GM04503 (cell line): Measurements from ENCODE around the gene SEC16A.

Experiments used
- DNase-seq: peaks from one replicate; pipeline ENCODE4 v3.0.0-alpha.2; 2012; ENCODE audit warnings: low read depth

The SEC16A gene, protein sequence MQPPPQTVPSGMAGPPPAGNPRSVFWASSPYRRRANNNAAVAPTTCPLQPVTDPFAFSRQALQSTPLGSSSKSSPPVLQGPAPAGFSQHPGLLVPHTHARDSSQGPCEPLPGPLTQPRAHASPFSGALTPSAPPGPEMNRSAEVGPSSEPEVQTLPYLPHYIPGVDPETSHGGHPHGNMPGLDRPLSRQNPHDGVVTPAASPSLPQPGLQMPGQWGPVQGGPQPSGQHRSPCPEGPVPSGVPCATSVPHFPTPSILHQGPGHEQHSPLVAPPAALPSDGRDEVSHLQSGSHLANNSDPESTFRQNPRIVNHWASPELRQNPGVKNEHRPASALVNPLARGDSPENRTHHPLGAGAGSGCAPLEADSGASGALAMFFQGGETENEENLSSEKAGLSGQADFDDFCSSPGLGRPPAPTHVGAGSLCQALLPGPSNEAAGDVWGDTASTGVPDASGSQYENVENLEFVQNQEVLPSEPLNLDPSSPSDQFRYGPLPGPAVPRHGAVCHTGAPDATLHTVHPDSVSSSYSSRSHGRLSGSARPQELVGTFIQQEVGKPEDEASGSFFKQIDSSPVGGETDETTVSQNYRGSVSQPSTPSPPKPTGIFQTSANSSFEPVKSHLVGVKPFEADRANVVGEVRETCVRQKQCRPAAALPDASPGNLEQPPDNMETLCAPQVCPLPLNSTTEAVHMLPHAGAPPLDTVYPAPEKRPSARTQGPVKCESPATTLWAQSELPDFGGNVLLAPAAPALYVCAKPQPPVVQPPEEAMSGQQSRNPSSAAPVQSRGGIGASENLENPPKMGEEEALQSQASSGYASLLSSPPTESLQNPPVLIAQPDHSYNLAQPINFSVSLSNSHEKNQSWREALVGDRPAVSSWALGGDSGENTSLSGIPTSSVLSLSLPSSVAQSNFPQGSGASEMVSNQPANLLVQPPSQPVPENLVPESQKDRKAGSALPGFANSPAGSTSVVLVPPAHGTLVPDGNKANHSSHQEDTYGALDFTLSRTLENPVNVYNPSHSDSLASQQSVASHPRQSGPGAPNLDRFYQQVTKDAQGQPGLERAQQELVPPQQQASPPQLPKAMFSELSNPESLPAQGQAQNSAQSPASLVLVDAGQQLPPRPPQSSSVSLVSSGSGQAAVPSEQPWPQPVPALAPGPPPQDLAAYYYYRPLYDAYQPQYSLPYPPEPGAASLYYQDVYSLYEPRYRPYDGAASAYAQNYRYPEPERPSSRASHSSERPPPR (N-terminal part only)

DNA sequence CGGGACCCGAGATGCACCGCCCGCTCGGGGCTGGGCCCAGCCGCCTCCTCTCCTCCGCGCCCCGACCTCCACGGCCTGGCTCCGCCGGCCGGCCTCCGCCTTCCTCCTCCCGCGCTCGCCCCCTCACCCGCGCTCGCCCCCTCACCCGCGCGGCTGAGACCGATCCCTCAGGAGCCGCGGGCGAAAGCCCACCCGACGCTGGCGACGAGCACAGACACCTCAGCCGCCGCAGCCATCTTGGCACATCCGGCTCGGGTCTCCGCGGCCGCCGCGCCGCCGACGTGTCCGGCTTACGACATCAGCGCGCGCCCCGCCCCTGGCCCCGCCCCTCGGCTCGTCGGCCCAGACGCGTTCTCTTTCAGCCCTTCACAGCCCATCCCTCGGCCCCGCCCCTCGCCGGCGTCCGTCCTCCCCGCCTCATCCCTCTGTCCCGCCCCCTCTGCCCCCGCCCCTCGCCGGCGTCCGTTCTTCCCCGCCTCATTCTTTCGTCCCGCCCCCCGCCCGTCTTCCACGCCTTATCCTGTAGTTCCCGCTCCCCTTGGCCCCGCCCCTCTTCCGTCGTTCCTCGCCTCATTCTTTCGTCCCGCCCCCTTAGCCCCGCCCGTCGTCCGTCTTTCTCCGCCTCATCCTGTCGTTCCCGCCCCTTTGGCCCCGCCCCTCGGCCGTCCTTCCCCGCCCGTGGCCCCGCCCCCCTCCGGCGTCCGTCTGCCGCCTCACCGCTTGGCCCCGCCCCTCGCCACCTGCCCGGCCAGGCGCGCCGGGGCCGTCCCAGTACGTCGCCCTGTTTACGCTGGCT is at the start of gene SEC16A:
SEC16A (minus strand) TSS at position 248 of the 796 bp plus-strand sequence. CDS start 5,425 bp downstream, outside the sequence.
- DNase-seq, result peak; percentile 62

GRCh38 chr9:136531904-136532798 is 49.3 kb upstream of the SEC16A start:
- DNase-seq, result no peak

DNA sequence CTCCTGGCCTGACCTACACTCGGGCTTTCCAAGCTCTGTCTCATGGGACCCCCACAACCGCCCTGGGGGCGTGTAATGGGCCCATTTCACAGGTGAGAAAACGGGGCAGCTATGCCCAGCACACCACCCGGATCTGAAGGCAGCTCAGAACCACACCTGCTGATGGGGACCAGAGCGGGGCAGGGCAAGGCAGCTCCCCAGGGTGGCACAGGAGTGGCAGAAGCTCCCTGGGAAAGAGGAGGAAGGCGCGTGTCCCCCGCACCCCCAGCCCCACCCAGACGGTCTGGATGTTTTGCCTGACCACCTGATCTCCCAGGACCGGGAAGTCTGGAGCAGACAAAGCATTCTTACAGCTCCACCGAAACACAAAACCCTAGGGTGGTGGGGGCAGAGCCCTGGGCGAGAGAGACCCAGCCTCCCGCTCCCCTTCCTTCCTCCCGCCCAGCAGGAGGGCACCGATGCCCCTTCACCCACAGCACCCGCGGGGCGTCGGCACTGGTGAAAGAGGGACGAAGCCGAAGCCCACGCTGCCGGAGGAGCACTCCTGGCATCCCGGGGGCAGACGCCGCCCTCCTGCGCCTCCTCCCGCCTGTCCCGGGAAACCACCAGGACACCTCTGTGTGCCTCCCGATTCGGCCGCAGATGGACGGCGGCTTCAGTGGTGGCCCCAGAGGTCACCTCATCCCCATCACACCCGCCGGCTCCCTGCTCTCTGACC is 48.5 kb upstream of the SEC16A start:
- DNase-seq, result no peak

DNA sequence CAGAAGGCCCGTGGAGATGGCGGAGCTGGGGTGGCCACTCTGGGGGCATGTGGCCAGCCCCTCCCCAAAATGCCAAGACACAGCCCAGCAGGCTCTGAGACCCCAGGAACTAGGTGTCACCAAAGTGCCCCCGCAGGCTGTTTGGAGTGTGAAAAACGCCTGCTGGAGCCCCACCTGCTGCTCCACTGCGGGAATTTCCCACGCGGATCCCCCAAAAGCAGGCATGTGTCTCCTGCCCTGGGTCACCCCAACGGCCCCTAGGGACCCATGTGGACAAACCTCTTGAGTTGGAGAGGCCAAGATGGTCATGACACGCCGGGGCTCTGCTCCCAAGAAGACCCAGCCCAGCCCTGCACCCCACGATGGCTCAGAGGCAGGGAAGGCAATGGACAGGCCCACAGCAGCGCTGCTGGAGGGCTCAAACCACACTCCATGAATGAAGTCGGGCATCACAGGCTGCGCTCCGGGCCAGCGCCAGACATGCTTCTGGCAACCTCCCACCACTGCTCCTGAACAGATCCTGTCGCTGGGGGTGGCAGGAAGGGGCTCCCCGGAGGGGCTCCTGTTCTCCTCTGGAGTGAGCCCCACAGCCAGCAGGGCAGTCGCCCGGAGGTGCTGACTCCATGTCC is 47.7 kb upstream of the SEC16A start:
- DNase-seq, result no peak

DNA sequence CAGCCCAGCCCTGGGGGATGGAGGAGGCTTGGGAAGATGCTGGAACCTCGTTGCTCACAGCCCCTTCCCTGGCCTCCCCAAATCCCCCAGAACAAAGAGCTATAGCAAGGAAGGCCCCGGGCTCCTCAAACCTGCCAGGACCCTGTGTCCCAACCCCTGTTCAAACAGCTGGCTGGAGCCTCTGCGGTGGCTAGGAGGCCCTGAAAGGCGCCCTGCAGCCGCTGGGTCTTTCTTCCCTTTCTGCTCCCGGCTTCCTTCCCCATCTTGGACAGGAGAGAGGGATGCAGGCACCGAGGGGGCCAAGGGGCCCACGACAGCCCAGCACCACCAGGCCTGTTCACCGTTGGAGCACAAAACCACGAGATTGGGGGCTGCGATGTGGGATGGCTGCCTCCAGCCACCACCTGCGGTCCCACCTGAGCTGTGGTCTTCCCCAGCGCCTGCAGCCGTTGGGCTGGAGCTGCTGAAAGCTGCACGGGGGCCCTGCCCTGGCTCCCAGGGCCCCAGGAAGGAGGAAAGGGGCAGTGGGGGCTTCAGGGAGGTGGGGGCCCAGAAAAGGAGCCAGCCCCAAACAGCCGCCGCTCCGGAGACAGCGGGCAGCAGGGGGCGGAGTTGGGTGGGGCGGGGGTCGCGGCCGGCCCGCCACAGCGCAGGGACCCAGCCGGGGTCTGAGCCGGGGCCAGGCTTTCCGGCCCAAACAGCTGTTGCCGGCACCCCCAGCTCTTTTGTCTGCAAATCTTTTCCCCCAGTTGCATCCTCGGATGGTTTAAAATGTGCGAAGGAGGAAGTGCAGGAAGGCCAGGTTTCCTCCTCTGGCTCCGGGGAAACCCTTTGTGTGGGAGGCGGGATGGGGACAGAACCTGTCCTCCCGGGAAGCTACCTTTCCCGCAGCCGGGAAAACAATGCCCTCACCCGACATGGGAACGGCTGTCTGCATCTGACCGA is 46.9 kb upstream of the SEC16A start:
- DNase-seq, result no peak

- DNase-seq, result no peak
These were observed 46.0 kb upstream of the SEC16A start for GRCh38 chr9:136528716-136529341.

GRCh38 chr9:136527721-136528710 is 45.2 kb upstream of the SEC16A start:
- DNase-seq, result no peak

DNA sequence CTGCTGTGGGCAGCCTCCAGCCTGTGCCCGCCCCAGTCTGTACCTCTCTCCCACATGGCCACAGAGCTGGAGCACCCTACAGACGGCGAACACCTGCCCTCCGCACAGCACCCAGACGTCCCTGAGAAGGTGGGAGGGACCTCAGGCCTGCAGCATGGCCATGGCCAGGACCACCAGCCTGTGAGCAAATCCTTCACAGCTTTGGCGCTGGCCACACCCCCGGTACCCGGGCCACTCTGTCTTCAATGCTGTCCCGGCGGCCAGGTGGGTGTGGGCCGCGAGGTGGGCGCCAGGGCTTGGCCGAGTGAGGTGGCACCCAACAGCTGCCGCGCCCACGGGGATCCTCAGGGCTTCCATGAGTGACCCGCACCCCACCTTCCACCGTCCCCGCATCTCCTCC is 44.3 kb upstream of the SEC16A start:
- DNase-seq, result no peak

GRCh38 chr9:136526625-136527066 is 43.8 kb upstream of the SEC16A start:
- no peak for DNase-seq

GRCh38 chr9:136525841-136526499 is 43.1 kb upstream of the SEC16A start:
- no peak for DNase-seq

DNA sequence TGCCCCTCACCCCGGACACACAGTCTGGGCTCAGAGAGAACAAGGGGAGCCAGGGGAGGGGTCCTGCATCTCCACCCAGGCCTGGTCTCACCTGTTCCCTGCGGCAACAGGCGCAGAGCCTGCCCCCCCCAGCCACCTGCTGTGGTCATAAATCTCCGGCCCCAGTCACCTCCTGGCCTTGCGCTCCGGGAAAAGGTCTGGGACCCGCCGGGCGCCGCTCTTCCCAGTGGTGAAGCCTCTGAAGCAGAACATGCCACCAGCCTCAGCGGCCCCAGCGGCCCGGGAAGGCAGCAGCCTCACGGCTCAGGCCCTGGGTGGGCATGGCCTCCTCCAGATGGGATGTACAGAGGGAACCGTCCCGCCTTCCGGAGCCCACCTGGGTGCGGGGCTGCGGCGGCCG is 42.4 kb upstream of the SEC16A start:
- DNase-seq, result no peak

- no peak for DNase-seq
These were observed 39.7 kb upstream of the SEC16A start for GRCh38 chr9:136522314-136523237.

DNA sequence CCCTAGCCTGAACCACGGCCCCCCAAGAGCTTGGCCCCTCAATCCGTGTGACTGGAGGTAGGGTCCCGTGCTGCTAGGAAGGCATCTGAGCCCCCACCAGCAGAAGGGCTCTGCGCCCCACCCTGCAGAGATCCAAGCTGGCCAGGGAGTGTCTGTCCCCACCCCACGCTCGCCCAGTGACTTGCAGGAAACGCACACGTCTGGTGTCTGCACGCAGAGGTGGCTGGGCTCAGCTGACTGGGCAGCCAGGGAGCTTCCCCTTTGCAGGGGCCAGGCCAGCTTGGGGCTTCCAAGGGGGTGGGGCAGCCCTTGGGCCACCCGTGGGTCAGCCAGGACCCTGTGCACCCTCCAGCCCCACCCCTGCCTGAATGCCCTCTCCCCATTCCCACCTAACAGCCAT is 38.7 kb upstream of the SEC16A start:
- DNase-seq, result no peak

GRCh38 chr9:136520053-136520540 is 37.3 kb upstream of the SEC16A start:
- no peak for DNase-seq
